Measurements from ENCODE around the gene EYA2. TPM values are rescaled to one million over a fixed set of nuclear protein-coding genes. Genes with fewer than 3 reads are reported as not detected.
A peak's percentile ranks its signal among the peaks of the same experiment; 100 is the strongest.

The EYA2 gene
- total and polyA plus RNA-seq, 2 donors from 2014 or later: 2.6 to 7.9 TPM

DNA sequence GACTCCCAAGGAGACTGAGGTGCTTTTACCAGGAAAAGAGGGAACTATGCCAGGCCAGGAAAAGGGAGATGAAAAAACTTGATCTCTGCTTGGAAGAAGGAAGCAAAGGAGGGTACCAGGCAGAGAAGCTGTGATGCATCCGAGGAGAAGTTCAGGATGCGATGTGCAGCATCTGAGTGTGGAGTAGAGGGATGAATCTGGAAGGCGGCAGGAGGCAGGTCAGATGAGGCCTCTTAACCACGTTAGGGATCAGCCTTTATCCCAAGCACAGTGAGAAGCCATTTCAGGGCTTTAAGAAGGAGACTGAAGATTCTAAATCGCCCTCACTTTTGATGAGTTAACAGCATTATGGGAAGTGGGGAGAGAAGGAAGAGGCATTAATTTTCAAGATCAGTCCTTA is 44.9 kb upstream of the EYA2 start:
- no peak for FAIRE-seq
- Histone ChIP-seq H3K4me3 (ENCODE audit: low read length in 3 of 3) (no peak overlapping the region), H3K4me1 (ENCODE audit: control insufficient read depth in 2 of 3, insufficient read depth in 2 of 3, low read depth in 1 of 3, low read length in 3 of 3) (peaks cover 0 to 2% (median 0%) of the 10 kb centered on the region in 3 donors), H3K27ac (ENCODE audit: low read depth in 2 of 2, low read length in 2 of 2) (no peak overlapping the region), H3K9me3 (ENCODE audit: control insufficient read depth in 2 of 3, insufficient read depth in 1 of 3, low read length in 3 of 3) (no peaks in the 10 kb centered on the region), H3K27me3 (ENCODE audit: control insufficient read depth, insufficient read depth, low read length) (no peaks in the 10 kb centered on the region), H3K9ac (ENCODE audit: low read length in 3 of 3) (no peak overlapping the region), H3K36me3 (ENCODE audit: control insufficient read depth in 2 of 3, insufficient read depth in 3 of 3, low read length in 3 of 3) (no peaks in the 10 kb centered on the region)
- TF ChIP-seq, protein P1, sequence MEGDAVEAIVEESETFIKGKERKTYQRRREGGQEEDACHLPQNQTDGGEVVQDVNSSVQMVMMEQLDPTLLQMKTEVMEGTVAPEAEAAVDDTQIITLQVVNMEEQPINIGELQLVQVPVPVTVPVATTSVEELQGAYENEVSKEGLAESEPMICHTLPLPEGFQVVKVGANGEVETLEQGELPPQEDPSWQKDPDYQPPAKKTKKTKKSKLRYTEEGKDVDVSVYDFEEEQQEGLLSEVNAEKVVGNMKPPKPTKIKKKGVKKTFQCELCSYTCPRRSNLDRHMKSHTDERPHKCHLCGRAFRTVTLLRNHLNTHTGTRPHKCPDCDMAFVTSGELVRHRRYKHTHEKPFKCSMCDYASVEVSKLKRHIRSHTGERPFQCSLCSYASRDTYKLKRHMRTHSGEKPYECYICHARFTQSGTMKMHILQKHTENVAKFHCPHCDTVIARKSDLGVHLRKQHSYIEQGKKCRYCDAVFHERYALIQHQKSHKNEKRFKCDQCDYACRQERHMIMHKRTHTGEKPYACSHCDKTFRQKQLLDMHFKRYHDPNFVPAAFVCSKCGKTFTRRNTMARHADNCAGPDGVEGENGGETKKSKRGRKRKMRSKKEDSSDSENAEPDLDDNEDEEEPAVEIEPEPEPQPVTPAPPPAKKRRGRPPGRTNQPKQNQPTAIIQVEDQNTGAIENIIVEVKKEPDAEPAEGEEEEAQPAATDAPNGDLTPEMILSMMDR (IDR thresholded peaks at IDR 0.05; ENCODE audit: borderline replicate concordance, extremely low read depth, insufficient read depth): no peak
- DNase-seq: no peak
- intact Hi-C loops (cut with DNase I): no loop called here

DNA sequence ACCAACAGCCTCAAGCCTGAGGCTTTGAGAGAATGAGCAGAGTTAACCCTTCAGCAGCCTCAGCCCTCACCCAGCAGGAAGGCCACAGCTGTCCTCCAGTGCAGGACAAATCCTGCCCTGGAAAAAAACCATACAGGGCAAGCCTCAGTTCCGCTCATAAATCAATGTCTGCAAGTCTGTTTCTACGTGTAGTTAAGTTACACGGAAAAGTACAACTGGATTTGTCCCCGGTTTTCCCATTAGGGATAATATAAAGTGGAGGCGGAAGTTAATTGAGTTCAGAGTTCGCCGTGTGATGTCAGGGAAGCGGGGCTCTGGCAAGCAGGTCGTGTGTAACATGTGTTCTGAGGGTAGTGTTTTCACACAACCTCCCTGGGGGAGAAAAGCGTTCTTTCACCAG is 44.2 kb upstream of the EYA2 start:
- Histone ChIP-seq H3K4me1 (ENCODE audit: control insufficient read depth in 2 of 3, insufficient read depth in 2 of 3, low read depth in 1 of 3, low read length in 3 of 3) (peaks cover 0 to 2% (median 0%) of the 10 kb centered on the region in 3 donors), H3K9me3 (ENCODE audit: control insufficient read depth in 2 of 3, insufficient read depth in 1 of 3, low read length in 3 of 3) (no peaks in the 10 kb centered on the region), H3K27me3 (ENCODE audit: control insufficient read depth, insufficient read depth, low read length) (no peaks in the 10 kb centered on the region), H3K4me3 (ENCODE audit: low read length in 3 of 3) (no peak overlapping the region), H3K36me3 (ENCODE audit: control insufficient read depth in 2 of 3, insufficient read depth in 3 of 3, low read length in 3 of 3) (no peaks in the 10 kb centered on the region), H3K9ac (ENCODE audit: low read length in 3 of 3) (no peak overlapping the region), H3K27ac (ENCODE audit: low read depth in 2 of 2, low read length in 2 of 2) (peak overlapping the region in 1 of 2 donors; percentile 76)
- peak in 4 of 5 donors; percentile 55 to 87 (median 71) for DNase-seq
- intact Hi-C loops (cut with DNase I): no loop called here
- no peak for FAIRE-seq
- TF ChIP-seq, protein P1 (IDR thresholded peaks at IDR 0.05; ENCODE audit: borderline replicate concordance, extremely low read depth, insufficient read depth): no peak

DNA sequence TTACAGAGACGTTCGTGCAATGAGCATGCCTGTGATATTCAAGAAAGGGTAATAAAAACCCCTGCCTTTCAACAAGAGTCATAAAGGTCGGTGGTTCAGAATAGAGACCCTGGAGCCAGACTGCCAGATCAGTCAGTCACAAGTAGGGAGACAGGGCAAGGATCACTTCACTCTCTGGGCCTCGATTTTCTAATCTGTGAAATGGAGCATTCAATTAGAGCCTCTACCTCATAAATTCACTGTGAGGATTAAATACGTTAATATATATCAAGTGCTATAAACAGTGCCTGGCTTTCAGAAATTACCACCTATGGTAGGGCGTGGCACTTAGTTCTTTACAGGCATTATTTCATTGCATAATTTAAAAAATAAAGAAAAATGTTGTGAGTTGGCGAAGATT is 43.7 kb upstream of the EYA2 start:
- no peaks in the 10 kb centered on the region for H3K27me3 ChIP-seq (ENCODE audit: control insufficient read depth, insufficient read depth, low read length)
- H3K4me3 ChIP-seq (ENCODE audit: low read length in 3 of 3): no peak overlapping the region
- intact Hi-C loops (cut with DNase I): no loop called here
- H3K9me3 ChIP-seq (ENCODE audit: control insufficient read depth in 2 of 3, insufficient read depth in 1 of 3, low read length in 3 of 3): no peaks in the 10 kb centered on the region
- DNase-seq (no peak), FAIRE-seq (no peak)
- H3K27ac ChIP-seq (ENCODE audit: low read depth in 2 of 2, low read length in 2 of 2): peak overlapping the region in 1 of 2 donors; percentile 76
- no peak overlapping the region for H3K9ac ChIP-seq (ENCODE audit: low read length in 3 of 3)
- H3K36me3 ChIP-seq (ENCODE audit: control insufficient read depth in 2 of 3, insufficient read depth in 3 of 3, low read length in 3 of 3): no peaks in the 10 kb centered on the region
- peaks cover 0 to 2% (median 0%) of the 10 kb centered on the region in 3 donors for H3K4me1 ChIP-seq (ENCODE audit: control insufficient read depth in 2 of 3, insufficient read depth in 2 of 3, low read depth in 1 of 3, low read length in 3 of 3)
- TF ChIP-seq, protein P1 (IDR thresholded peaks at IDR 0.05; ENCODE audit: borderline replicate concordance, extremely low read depth, insufficient read depth): no peak

DNA sequence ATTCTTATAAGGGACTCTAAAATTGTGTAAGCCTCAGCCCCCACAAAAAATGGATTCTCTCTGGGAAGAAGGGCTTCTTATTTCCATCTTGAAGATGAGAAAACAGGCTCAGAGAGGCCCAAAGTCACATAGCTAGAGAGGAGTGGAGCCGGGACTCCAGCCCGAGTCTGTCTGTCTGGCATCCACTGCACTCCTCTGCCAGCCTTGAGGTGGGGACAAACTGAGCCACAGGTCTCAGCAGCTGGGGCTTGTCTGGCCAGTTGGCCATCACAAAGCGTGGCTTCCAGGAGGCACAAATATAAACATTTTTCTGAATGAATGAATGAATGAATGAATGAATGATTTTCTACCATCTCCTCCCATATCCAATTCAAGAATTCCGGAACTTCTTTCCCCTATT is 42.9 kb upstream of the EYA2 start:
- no peaks in the 10 kb centered on the region for H3K36me3 ChIP-seq (ENCODE audit: control insufficient read depth in 2 of 3, insufficient read depth in 3 of 3, low read length in 3 of 3)
- TF ChIP-seq, protein P1 (IDR thresholded peaks at IDR 0.05; ENCODE audit: borderline replicate concordance, extremely low read depth, insufficient read depth): no peak
- H3K9ac ChIP-seq (ENCODE audit: low read length in 3 of 3): no peak overlapping the region
- H3K4me3 ChIP-seq (ENCODE audit: low read length in 3 of 3): no peak overlapping the region
- no peak overlapping the region for H3K27ac ChIP-seq (ENCODE audit: low read depth in 2 of 2, low read length in 2 of 2)
- intact Hi-C loops (cut with DNase I): no loop called here
- DNase-seq: no peak
- H3K9me3 ChIP-seq (ENCODE audit: control insufficient read depth in 2 of 3, insufficient read depth in 1 of 3, low read length in 3 of 3): no peaks in the 10 kb centered on the region
- FAIRE-seq: no peak
- peaks cover 0 to 2% (median 0%) of the 10 kb centered on the region in 3 donors for H3K4me1 ChIP-seq (ENCODE audit: control insufficient read depth in 2 of 3, insufficient read depth in 2 of 3, low read depth in 1 of 3, low read length in 3 of 3)
- no peaks in the 10 kb centered on the region for H3K27me3 ChIP-seq (ENCODE audit: control insufficient read depth, insufficient read depth, low read length)

Measured in kidney (tissue), 14 donors.